Measurements from ENCODE around the gene OR14K1.
"Not testable (repeated sequence)": the region's sequence is repeated elsewhere in the genome, so short reads cannot be mapped to it uniquely, and the experiment has no call there.

Gene OR14K1, protein sequence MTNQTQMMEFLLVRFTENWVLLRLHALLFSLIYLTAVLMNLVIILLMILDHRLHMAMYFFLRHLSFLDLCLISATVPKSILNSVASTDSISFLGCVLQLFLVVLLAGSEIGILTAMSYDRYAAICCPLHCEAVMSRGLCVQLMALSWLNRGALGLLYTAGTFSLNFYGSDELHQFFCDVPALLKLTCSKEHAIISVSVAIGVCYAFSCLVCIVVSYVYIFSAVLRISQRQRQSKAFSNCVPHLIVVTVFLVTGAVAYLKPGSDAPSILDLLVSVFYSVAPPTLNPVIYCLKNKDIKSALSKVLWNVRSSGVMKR

GRCh38 chr1:247738315-247738714 is at the start of gene OR14K1:
OR14K1 (plus strand) TSS chr1:247738615; CDS start chr1:247738615, 0 bp downstream.
- DNase-seq: no peak

- no peak for DNase-seq
These were observed 37.1 kb upstream of the OR14K1 start for GRCh38 chr1:247701338-247701737.

- DNase-seq: not testable (repeated sequence)
These were observed 27.7 kb upstream of the OR14K1 start for GRCh38 chr1:247710681-247711080.

- no peak for DNase-seq
These were observed 24.7 kb upstream of the OR14K1 start for GRCh38 chr1:247713753-247714152.

GRCh38 chr1:247716546-247716945 is 21.9 kb upstream of the OR14K1 start, which contains the start of gene OR6F1:
OR6F1 (minus strand) TSS chr1:247716646; CDS start chr1:247712755, 3,891 bp downstream.
- DNase-seq: no peak

GRCh38 chr1:247721222-247721621 is 17.2 kb upstream of the OR14K1 start:
- DNase-seq: no peak

DNA sequence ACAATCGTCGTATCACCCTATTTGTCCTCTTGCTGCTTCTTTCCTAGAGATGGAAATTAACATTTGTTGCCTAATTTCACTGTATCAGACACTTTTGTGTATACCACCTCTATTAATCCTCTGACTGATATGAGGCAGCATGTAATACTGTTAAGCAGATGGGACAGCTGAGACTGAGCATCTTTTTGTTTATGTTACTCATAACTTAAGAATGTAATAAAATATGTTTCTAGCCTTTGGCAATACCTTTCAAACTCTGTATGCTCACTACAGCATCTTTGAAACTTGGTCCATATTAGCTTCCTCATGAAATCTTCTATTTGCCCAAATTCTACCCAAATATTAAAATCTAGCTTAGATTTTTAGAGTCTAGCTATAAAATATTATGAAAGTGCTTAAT is 2.3 kb downstream of the OR14K1 start:
- no peak for DNase-seq

- no peak for DNase-seq
These were observed 3.3 kb downstream of the OR14K1 start for GRCh38 chr1:247741756-247742155.

GRCh38 chr1:247742215-247742760 is 3.9 kb downstream of the OR14K1 start:
- not testable (repeated sequence) for DNase-seq

DNA sequence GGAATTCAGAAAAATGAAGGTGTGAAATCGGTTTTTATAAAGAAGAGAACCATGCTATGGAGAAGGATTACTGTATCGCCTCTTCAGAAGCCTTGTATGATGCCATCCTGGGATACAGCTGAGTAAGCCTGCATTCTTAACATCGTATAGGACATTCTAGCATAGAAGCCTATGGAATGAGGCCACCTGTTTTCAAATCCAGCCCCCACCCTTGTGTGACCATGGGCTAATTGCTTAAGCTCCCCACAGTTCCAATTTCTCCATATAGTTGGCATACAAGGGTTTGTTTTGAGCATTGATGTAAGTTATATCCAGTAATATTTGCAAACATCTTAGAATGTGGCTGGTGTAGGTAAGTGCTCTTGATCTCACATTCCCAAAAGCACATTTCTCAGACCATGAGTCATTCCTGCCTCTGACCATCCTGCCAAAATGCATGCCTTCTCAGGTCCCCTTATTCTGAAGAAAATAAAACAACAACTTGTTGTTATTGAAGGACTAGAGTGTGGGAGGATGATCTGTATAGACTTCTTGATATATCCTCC is 8.0 kb downstream of the OR14K1 start:
- DNase-seq: no peak

DNA sequence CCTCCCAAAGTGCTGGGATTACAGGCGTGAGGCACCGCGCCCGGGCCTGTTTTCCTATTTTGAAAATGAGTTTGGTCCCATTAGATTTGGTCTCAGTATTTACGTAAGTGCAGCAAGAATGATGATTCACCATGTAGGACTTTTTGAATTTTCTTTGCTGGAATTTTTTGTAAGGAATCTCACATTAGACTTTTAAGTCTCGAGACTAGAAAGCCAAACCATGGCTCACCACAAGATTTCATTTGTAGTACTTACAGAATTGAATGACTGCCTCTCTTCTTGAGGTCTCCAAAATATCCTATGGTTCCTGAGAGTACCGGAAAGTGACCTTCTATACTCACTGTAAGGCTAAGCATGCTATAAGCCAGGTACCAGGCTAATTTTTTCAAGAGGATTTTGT is 9.2 kb downstream of the OR14K1 start:
- DNase-seq: no peak

- no peak for DNase-seq
These were observed 9.6 kb downstream of the OR14K1 start, which contains the start of gene OR14A2 for GRCh38 chr1:247748041-247748440. OR14A2 (minus strand) TSS chr1:247748141.

- DNase-seq: no peak
These were observed 11.5 kb downstream of the OR14K1 start for GRCh38 chr1:247749870-247750269.

DNA sequence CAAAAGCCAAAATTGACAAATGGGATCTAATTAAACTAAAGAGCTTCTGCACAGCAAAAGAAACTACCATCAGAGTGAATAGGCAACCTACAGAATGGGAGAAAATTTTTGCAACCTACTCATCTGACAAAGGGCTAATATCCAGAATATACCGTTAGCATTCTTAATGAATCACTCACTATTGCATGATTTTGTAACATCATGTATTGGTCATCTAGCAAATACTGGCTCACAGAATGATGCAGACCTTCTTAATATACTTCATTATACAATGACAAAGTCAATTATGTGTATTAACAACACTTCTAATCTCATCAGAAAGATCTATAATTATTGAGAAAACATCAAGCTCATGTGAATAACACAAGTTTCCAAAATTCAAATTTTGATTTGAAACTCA is 15.9 kb downstream of the OR14K1 start:
- DNase-seq: not testable (repeated sequence)

DNA sequence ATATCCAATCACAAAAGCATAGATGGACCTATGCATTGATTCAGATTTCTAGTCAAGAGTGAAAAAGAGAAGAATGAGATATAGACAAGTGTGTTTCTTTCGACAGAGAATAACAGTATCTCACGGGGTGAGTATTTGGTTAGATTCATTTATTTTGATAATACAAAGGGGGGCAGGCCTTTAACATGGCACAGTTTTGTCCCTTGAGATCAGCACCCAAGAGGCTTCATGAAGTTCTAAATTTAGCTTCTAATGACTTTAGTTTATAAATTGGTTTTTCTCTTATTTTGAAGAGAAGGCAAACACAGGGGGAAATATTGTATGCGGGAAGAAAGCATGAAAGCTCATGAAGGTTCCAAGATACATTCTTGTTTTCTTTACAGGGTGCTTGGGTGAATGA is 22.0 kb downstream of the OR14K1 start, which contains the start of gene OR1C1:
Gene OR1C1 (minus strand): TSS at position 101 of the 400 bp plus-strand sequence. CDS start 2,150 bp downstream, outside the sequence.
- DNase-seq: no peak

DNA sequence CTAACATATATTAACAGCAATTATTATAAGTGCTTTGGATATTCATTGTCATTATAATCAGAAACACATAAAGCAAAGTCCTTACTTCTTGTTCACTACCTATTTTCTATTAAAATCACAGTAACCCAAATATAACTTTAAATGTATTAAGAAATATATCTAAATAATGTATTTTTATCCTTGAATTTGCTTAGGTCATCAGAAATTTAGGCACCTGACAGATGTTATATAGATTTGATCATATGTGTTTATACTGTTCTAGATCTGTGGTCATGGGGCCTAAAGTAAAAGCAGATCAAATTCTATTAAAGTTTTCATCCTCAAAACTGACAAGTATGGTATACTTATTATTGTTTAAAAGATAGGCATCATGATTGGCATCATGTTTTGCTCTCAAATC is 31.2 kb downstream of the OR14K1 start:
- no peak for DNase-seq
